HepG2 (cell line): ENCODE data around the gene TGM3. TPM values are rescaled to one million over a fixed set of nuclear protein-coding genes. Genes with fewer than 3 reads are reported as not detected.

Experiments
- ELK4 ChIP-seq: sonication (generic); formaldehyde crosslinking; IDR thresholded peaks from 2 replicates; pipeline ENCODE4 v1.9.0; 2021; ENCODE audit warnings: missing genetic modification reagents, borderline replicate concordance
- HNF1B ChIP-seq: sonication (generic); formaldehyde crosslinking; IDR thresholded peaks from 2 replicates; pipeline ENCODE4 v1.5.1; 2020; ENCODE audit warnings: mild to moderate bottlenecking, moderate library complexity, missing genetic modification reagents
- KDM4B ChIP-seq: sonication (generic); formaldehyde crosslinking; IDR thresholded peaks from 2 replicates; pipeline ENCODE4 v1.4.0; 2020; ENCODE audit warnings: missing genetic modification reagents
- RARG ChIP-seq: sonication (generic); formaldehyde crosslinking; IDR thresholded peaks from 2 replicates; pipeline ENCODE4 v1.4.0; 2020; ENCODE audit warnings: low read depth, mild to moderate bottlenecking, missing genetic modification reagents
- ZNF280D ChIP-seq: sonication (generic); formaldehyde crosslinking; IDR thresholded peaks from 2 replicates; pipeline ENCODE4 v1.5.1; 2020; ENCODE audit warnings: mild to moderate bottlenecking, missing genetic modification reagents
- ZNF33B ChIP-seq: sonication (generic); formaldehyde crosslinking; IDR thresholded peaks from 2 replicates; pipeline ENCODE4 v1.5.1; 2020; ENCODE audit warnings: mild to moderate bottlenecking, missing genetic modification reagents
- polyA plus RNA-seq, 8 experiments: library from polyadenylated mRNA; depleted of rRNA in 3 of 8; stranded (reverse) in 7 of 8; unstranded in 1 of 8; fragments of >200 nt; fragmentation: Illumina TruSeq in 4 of 8; extraction: Trizol in 4 of 8; gene quantifications; 2 replicates each; pipeline versions ENCODE4 v1.2.1 to v1.2.3, GENCODE V29; 2011 to 2016; ENCODE audit warnings: low read depth in 4 of 8, missing spikeins in 1 of 8, mixed read lengths in 1 of 8; ENCODE audit not compliant: insufficient read depth in 1 of 8
- total RNA-seq, 5 experiments: library from RNA; depleted of rRNA; stranded (reverse); fragments of >200 nt; fragmentation: Illumina TruSeq; extraction: Trizol; gene quantifications; 2 replicates each; pipeline ENCODE4 v1.2.3, GENCODE V29; 2016; ENCODE audit warnings: low read depth in 1 of 5

Gene TGM3
- total and polyA plus RNA-seq, 2 of the 13 experiments (the other 11 are each of a cell fraction or from before 2014, with no cell fraction given), result not detected

GRCh38 chr20:2264118-2264517, 31.7 kb upstream of the TGM3 start (continued):
- TF ChIP-seq ZNF33B (CRISPR knock-in tag) (no peak), ELK4 (CRISPR knock-in tag) (no peak), RARG (CRISPR knock-in tag) (no peak), ZNF280D (CRISPR knock-in tag) (no peak), KDM4B (CRISPR knock-in tag) (no peak), HNF1B (CRISPR knock-in tag) (no peak)
